Astrocyte of the spinal cord (primary cell): ENCODE measurements around the gene RNF208.

Experiments used
- DNase-seq: peaks from one replicate; pipeline ENCODE4 v3.0.0; 2011; ENCODE audit warnings: low read depth, low spot score
- H3K4me3 ChIP-seq: 2 replicates; pipeline ENCODE4 v1.5.1; 2011; ENCODE audit warnings: low read depth, mild to moderate bottlenecking, low read length, moderate library complexity
- CTCF ChIP-seq: IDR thresholded peaks from 2 replicates; pipeline ENCODE4 v1.5.1; 2012; ENCODE audit warnings: low read depth, mild to moderate bottlenecking, low read length, inconsistent platforms
- in situ Hi-C: cut with HindIII; loops from 2 replicates; pipeline ENCODE4 v1.10.0; 2017; ENCODE audit warnings: low sequenced_read_pairs

The RNF208 gene

GRCh38 chr9:137233143-137233980 is 11.3 kb upstream of the RNF208 start:
- no peak overlapping the region for H3K4me3 ChIP-seq
- no peak for DNase-seq
- in situ Hi-C loops: no loop called here
- no peak for TF ChIP-seq CTCF

- no peak for TF ChIP-seq CTCF
- H3K4me3 ChIP-seq: no peak overlapping the region
- no peak for DNase-seq
- in situ Hi-C loops: no loop called here
Observed at GRCh38 chr9:137232510-137232909, 10.5 kb upstream of the RNF208 start.

GRCh38 chr9:137232101-137232500 is 10.1 kb upstream of the RNF208 start:
- DNase-seq: no peak
- no peak overlapping the region for H3K4me3 ChIP-seq
- in situ Hi-C loops: no loop called here
- no peak for TF ChIP-seq CTCF

- H3K4me3 ChIP-seq: no peak overlapping the region
- DNase-seq: no peak
- in situ Hi-C loops: no loop called here
- TF ChIP-seq CTCF: no peak
Observed at GRCh38 chr9:137231372-137232039, 9.5 kb upstream of the RNF208 start.

- no peak within 1 kb of the TSS for H3K4me3 ChIP-seq
- TF ChIP-seq CTCF: no peak
- no peak for DNase-seq
- in situ Hi-C loops: no loop called here
Observed at GRCh38 chr9:137230705-137231371, 8.8 kb upstream of the RNF208 start, which contains the start of gene SLC34A3. Gene SLC34A3, plus strand, starts transcription at chr9:137230901. Its CDS starts 802 bp downstream, at chr9:137231703.

GRCh38 chr9:137229903-137230704 is 8.1 kb upstream of the RNF208 start:
- no peak for TF ChIP-seq CTCF
- no peak for DNase-seq
- in situ Hi-C loops: no loop called here
- H3K4me3 ChIP-seq: no peak overlapping the region
